Hematopoietic multipotent progenitor cell treated with erythropoietin and hydrocortisone succinate and interleukin-3 and kit ligand, for 8 days (in vitro differentiated cells): ENCODE measurements around the gene FMNL1.
A peak's percentile ranks its signal among the peaks of the same experiment; 100 is the strongest.

ENCODE experiments used
- DNase-seq: peaks from one replicate; pipeline ENCODE4 v3.0.0-alpha.2; 2015

Gene FMNL1

GRCh38 chr17:45261577-45262515 is 40.2 kb downstream of the FMNL1 start, which contains the start of gene SPATA32:
Gene SPATA32, minus strand, starts transcription at chr17:45262094. Its CDS starts 78 bp downstream, at chr17:45262016.
- DNase-seq: peak; percentile 60

GRCh38 chr17:45262516-45263476 is 41.1 kb downstream of the FMNL1 start:
- no peak for DNase-seq

GRCh38 chr17:45263477-45263860 is 41.8 kb downstream of the FMNL1 start:
- DNase-seq: no peak

GRCh38 chr17:45264430-45264829 is 42.7 kb downstream of the FMNL1 start:
- DNase-seq: no peak

- no peak for DNase-seq
These were observed 43.3 kb downstream of the FMNL1 start for GRCh38 chr17:45264988-45265387.

- no peak for DNase-seq
These were observed 44.1 kb downstream of the FMNL1 start for GRCh38 chr17:45265821-45266220.

GRCh38 chr17:45266372-45266926 is 44.8 kb downstream of the FMNL1 start:
- DNase-seq: no peak

GRCh38 chr17:45267436-45268055 is 45.9 kb downstream of the FMNL1 start:
- DNase-seq: no peak

- no peak for DNase-seq
These were observed 48.2 kb downstream of the FMNL1 start for GRCh38 chr17:45269912-45270311.

- DNase-seq: peak; percentile 40
These were observed 49.2 kb downstream of the FMNL1 start for GRCh38 chr17:45270828-45271418.

GRCh38 chr17:45271603-45272002 is 49.9 kb downstream of the FMNL1 start:
- DNase-seq: no peak

- no peak for DNase-seq
These were observed 51.9 kb downstream of the FMNL1 start for GRCh38 chr17:45273551-45273957.

- no peak for DNase-seq
These were observed 52.3 kb downstream of the FMNL1 start for GRCh38 chr17:45274033-45274432.

- no peak for DNase-seq
These were observed 54.3 kb downstream of the FMNL1 start for GRCh38 chr17:45276031-45276430.

- peak; percentile 100 for DNase-seq
These were observed 55.6 kb downstream of the FMNL1 start for GRCh38 chr17:45277216-45277849.

GRCh38 chr17:45277992-45278391 is 56.3 kb downstream of the FMNL1 start:
- DNase-seq: no peak

GRCh38 chr17:45279898-45280297 is 58.2 kb downstream of the FMNL1 start:
- DNase-seq: no peak

GRCh38 chr17:45282683-45283644 is 61.3 kb downstream of the FMNL1 start:
- DNase-seq: no peak

GRCh38 chr17:45283711-45284110 is 62.0 kb downstream of the FMNL1 start:
- no peak for DNase-seq
